ENCODE data around the gene PRR22.

PRR22 gene

DNA sequence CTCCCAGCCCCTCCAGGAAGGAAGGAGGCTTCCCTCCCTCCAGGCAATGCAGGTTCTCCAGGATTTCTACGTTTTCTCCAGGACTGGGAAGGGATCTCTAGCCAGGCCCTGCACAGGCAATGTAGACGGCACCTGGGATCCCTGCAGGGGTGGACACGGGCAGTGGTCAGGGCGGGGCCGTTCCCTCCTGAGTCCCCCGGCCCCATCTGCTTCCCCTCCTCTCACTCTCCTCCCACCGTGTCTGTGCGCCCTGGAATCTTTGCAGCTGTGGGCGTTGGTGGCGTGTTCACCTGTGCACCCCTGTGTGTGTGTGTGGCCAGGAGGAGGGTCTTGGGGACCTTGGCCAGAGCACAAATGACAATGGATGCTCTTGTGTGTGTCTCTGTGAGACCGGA lies 30.3 kb upstream of the PRR22 start:
- Histone ChIP-seq H3K9ac (no peak overlapping the region), H3K27ac (no peak overlapping the region), H3K4me1 (0 out of 2 replicates have a peak, but pooled peaks cover 4% of the 10 kb centered on the region), H3K27me3 (no peaks in the 10 kb centered on the region), H4K20me1 (no peaks in the 10 kb centered on the region), H3K4me2 (no peak overlapping the region), H3K9me3 (no peaks in the 10 kb centered on the region), H3K4me3 (no peak overlapping the region), H3K36me3 (no peaks in the 10 kb centered on the region)
- TF ChIP-seq Cebpa-rat (IDR thresholded peaks at IDR 0.05), result no peak

DNA sequence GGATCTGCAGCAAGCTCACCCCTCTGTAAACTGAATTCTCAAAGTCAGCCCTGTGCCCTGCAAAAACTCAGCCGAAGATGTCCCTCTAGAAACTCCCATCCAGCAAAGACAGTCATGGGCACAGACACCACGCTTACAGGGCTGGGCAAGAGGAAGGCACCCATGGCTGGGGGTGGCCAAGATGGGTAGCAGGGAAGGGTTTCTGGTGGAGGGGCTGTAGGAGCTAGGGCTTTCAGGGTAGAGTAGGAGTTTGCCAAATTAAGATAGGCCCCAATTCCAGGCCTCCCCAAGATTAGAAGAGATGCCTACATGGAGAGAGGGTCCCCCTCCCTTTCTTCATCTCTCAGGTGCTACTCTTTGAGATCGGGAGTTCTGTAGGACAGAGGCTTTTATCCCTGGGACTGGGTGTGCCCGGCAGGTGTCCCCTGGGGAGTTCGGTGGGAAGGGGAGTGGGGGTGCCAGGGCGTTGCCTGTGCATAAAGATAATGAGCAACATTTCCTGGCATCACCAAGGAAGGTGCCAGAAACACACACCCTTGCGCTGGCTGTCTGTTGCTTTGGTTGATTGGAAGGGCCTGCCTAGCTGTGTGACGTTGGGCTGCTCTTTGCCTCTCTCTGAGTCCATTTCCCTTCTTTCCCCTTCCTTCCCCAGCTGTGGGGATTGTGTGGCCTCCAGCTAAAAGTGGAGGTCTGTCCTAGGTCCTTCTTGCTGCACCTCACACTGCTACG lies 29.7 kb upstream of the PRR22 start:
- Histone ChIP-seq H3K9ac (no peak overlapping the region), H3K36me3 (no peaks in the 10 kb centered on the region), H3K27ac (no peak overlapping the region), H3K27me3 (no peaks in the 10 kb centered on the region), H3K4me1 (0 out of 2 replicates have a peak, but pooled peaks cover 4% of the 10 kb centered on the region), H3K9me3 (no peaks in the 10 kb centered on the region), H3K4me3 (no peak overlapping the region), H4K20me1 (no peaks in the 10 kb centered on the region), H3K4me2 (no peak overlapping the region)
- no peak for TF ChIP-seq Cebpa-rat (IDR thresholded peaks at IDR 0.05)

DNA sequence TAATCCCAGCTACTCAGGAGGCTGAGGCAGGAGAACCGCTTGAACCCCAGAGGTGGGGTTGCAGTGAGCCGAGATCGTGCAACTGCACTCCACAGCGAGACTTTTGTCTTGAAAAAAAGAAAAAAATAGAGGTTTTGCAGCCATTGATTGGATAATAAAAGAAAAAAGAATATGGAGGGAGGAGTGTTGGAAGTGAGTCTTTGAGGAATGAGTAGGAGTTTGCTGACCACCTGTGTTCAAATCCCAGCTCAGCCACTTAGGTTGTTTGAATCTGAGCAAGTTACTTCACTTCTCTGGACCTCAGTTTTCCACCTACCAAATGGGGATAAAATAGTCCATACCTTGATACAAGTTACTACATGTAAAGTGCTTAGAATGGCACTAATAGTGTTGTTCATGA lies 26.6 kb upstream of the PRR22 start:
- Histone ChIP-seq H3K27me3 (peaks cover 8% of the 10 kb centered on the region), H3K4me2 (no peak overlapping the region), H3K4me3 (no peak overlapping the region), H4K20me1 (no peaks in the 10 kb centered on the region), H3K36me3 (no peaks in the 10 kb centered on the region), H3K9me3 (no peaks in the 10 kb centered on the region), H3K27ac (no peak overlapping the region), H3K9ac (no peak overlapping the region), H3K4me1 (peaks cover 12% of the 10 kb centered on the region)
- TF ChIP-seq Cebpa-rat (IDR thresholded peaks at IDR 0.05), result no peak

DNA sequence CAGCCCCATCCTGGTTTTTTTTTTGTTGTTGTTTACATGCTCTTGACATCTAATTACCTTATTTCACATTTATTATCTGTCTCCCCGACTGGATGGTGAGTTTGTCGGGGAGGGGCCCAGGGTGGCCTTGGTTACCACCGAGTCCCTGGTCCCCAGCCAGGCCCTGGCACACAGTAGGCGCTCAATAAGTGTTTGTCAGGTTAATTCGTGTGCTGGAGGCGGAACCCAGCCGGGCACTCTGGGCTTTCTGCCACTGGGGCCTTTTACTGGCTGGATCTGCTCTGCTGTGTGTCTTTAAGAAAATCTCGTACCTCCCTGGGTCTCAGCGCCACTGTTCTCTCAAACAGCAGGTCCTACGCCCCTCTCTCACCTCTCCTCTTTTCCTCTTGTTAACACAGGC lies 24.9 kb upstream of the PRR22 start:
- no peaks in the 10 kb centered on the region for H3K9me3 ChIP-seq
- H3K4me2 ChIP-seq, result no peak overlapping the region
- H3K27me3 ChIP-seq, result peaks cover 23% of the 10 kb centered on the region
- no peak overlapping the region for H3K4me3 ChIP-seq
- TF ChIP-seq Cebpa-rat (IDR thresholded peaks at IDR 0.05), result no peak
- H3K4me1 ChIP-seq, result peaks cover 23% of the 10 kb centered on the region
- no peak overlapping the region for H3K27ac ChIP-seq
- no peaks in the 10 kb centered on the region for H3K36me3 ChIP-seq
- H3K9ac ChIP-seq, result no peak overlapping the region
- H4K20me1 ChIP-seq, result no peaks in the 10 kb centered on the region

DNA sequence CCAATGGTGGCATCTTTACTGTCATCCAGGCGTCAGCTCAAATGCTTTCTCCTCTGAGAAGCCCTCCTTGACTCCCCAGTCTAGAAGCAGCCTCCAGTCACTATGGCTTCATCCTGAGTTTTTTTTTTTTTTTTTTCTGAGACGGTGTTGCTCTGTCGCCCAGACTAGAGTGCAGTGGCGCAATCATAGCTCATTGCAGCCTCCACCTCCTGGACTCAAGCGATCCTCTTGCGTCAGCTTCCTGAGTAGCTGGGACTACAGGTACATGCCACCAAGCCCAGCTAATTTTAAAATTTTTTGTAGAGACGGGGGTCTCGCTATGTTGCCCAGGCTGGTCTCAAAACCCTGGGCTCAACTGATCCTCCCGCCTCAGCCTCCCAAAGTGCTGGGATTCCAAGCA lies 24.5 kb upstream of the PRR22 start:
- Histone ChIP-seq H4K20me1 (no peaks in the 10 kb centered on the region), H3K4me2 (no peak overlapping the region), H3K9ac (no peak overlapping the region), H3K4me3 (no peak overlapping the region), H3K9me3 (no peaks in the 10 kb centered on the region), H3K36me3 (no peaks in the 10 kb centered on the region), H3K4me1 (peaks cover 26% of the 10 kb centered on the region), H3K27me3 (peaks cover 26% of the 10 kb centered on the region), H3K27ac (no peak overlapping the region)
- TF ChIP-seq Cebpa-rat (IDR thresholded peaks at IDR 0.05), result no peak

DNA sequence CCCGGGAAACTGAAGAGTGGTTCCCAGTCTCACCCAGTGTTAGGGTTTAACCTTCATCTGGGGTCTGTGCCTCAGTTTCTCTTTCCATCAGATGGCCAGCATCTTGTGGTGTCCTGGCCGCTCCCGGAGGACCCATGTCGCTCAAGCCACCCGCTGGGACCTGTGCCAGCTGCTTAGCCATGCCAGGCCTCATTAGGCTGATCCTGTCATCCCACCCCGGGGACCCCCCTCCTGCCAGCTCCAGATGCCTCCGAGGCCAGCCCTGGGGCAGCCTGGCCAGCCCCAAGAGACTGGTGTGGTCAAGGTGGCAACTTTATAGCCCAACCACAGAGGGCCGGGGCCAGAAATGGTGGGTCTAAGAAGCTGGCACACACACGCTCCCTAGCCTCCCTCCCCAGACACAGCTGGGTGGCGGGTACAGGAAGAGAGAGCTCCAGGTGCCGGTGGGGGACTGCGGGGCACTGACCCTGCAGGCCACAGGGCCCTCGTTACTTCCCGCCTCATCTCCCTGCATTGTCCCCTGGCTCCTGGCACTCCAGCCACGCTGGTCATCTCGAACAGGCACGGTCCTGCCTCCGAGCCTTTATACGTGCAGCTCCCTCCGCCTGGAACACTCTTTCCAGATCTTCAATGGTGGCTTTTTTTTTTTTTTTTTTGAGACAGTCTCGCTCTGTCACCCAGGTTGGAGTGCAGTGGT lies 23.7 kb upstream of the PRR22 start:
- no peak for TF ChIP-seq Cebpa-rat (IDR thresholded peaks at IDR 0.05)
- H4K20me1 ChIP-seq, result no peaks in the 10 kb centered on the region
- H3K27ac ChIP-seq, result no peak overlapping the region
- H3K4me1 ChIP-seq, result peaks cover 32% of the 10 kb centered on the region
- H3K9me3 ChIP-seq, result no peaks in the 10 kb centered on the region
- no peak overlapping the region for H3K4me3 ChIP-seq
- peaks cover 26% of the 10 kb centered on the region for H3K27me3 ChIP-seq
- no peak overlapping the region for H3K9ac ChIP-seq
- H3K4me2 ChIP-seq, result peak overlapping the region; percentile 63
- H3K36me3 ChIP-seq, result no peaks in the 10 kb centered on the region

DNA sequence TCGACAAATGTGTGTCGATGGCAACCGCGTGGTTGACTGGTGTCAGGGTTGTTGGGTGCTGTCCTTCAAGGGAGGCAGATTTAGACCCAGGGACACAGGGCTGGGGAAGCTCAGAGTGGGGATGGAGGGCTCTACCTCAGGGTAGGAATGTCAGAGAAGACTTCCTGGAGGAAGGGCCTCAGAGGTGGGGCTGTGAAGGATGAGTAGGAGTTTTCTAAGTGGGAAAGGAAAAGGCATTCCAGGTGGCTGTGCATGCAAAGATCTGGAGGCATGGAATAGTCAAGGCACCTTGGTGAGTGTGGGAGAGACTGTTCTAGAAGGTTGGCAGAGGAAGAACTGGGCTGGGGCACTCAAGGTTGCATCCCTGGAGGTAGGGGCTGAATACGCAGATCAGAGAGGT lies 22.4 kb upstream of the PRR22 start:
- Histone ChIP-seq H3K9me3 (no peaks in the 10 kb centered on the region), H3K36me3 (no peaks in the 10 kb centered on the region), H3K4me2 (no peak overlapping the region), H4K20me1 (no peaks in the 10 kb centered on the region), H3K27ac (no peak overlapping the region), H3K4me1 (peaks cover 45% of the 10 kb centered on the region), H3K27me3 (peaks cover 26% of the 10 kb centered on the region), H3K4me3 (no peak overlapping the region), H3K9ac (no peak overlapping the region)
- no peak for TF ChIP-seq Cebpa-rat (IDR thresholded peaks at IDR 0.05)

DNA sequence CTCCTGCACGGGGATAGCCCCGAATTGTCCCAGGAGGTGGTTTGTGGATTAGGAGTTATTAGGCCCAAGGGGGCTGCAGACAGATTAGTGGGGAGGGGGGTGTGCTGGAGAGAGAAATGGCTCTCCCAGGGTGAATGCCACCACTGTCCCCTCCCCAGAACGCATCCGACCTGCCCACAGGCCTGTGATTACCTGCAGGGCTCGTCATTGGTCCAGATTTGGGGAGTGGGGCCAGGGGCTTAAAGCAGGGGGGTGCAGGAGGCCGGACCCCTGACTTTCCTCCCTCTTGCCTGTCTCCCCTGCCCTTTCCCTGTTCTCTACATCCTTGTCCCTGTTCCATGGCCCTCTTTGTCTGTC lies 21.6 kb upstream of the PRR22 start:
- Histone ChIP-seq H3K4me3 (peak overlapping the region; percentile 60; the same call in 1 of the 2 replicates), H3K4me2 (peak overlapping the region; percentile 85), H3K9ac (no peak overlapping the region), H3K4me1 (peaks cover 50% of the 10 kb centered on the region), H4K20me1 (no peaks in the 10 kb centered on the region), H3K36me3 (no peaks in the 10 kb centered on the region), H3K27ac (no peak overlapping the region), H3K27me3 (peaks cover 26% of the 10 kb centered on the region), H3K9me3 (no peaks in the 10 kb centered on the region)
- no peak for TF ChIP-seq Cebpa-rat (IDR thresholded peaks at IDR 0.05)

DNA sequence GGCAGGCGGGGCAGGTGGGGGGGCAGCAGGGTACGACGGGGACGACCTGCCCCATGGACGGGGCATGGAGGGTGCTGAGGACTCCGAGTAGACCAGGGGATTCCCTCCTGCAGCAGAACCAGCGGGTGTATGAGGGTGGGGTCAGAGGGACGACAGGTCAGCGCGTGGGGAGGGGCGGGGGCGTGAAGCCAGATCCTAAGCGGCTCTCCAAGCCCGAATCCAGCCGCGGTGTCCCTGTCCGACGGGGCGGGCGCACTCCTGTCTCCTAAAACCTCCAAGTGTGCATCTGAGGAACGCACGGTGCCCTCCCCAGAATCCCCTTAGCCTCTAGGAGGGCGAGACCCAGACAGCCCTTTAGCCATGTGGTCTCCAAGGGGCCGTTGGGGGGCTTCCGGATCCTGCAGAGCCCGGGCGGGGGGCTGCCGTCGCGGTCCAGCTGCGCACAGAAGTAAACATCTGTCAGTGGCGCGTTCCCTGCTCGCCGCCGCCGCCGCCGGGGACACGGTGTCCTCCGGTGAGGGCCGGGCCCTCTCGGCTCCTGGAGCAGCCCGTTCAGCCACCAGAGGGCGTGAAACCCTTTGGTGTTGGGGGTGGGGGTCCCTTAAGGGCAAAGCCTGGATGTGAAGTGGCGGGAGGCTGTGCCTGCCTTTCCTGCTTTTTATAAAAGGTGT lies 21.1 kb upstream of the PRR22 start:
- no peak for TF ChIP-seq Cebpa-rat (IDR thresholded peaks at IDR 0.05)
- Histone ChIP-seq H3K4me1 (peaks cover 50% of the 10 kb centered on the region), H3K4me2 (peak overlapping the region; percentile 85), H3K27me3 (peaks cover 26% of the 10 kb centered on the region), H3K9ac (no peak overlapping the region), H3K27ac (no peak overlapping the region), H3K9me3 (no peaks in the 10 kb centered on the region), H4K20me1 (no peaks in the 10 kb centered on the region), H3K36me3 (no peaks in the 10 kb centered on the region), H3K4me3 (peak overlapping the region; percentile 60)

All from BLaER1 (cell line).